CD14-positive monocyte (primary cell): Measurements from ENCODE around the gene KCNK13. TPM values are rescaled to one million over a fixed set of nuclear protein-coding genes. Genes with fewer than 3 reads are reported as not detected.

Experiments
- DNase-seq, 3 donors: peaks; one replicate each; pipeline ENCODE4 v3.0.0-alpha.2; 2011 to 2022
- H2AFZ ChIP-seq: 2 replicates; pipeline ENCODE4 v1.6.0; 2012; ENCODE audit warnings: mild to moderate bottlenecking, low read depth, low read length, inconsistent platforms; ENCODE audit not compliant: insufficient read depth, poor library complexity, severe bottlenecking
- H3K27ac ChIP-seq, 2 donors: 1 replicate in 1 of 2; 2 replicates in 1 of 2; pipeline ENCODE4 v1.5.1; 2012 to 2013; ENCODE audit warnings: low read length in 2 of 2, control low read depth in 1 of 2, inconsistent platforms in 1 of 2, low read depth in 1 of 2, mild to moderate bottlenecking in 1 of 2
- H3K27me3 ChIP-seq, 2 donors: one replicate each; pipeline versions ENCODE4 v1.6.0 to v1.6.1; 2011 to 2013; ENCODE audit warnings: low read length in 2 of 2; ENCODE audit not compliant: control insufficient read depth in 2 of 2, insufficient read depth in 2 of 2
- H3K36me3 ChIP-seq, 2 donors: replicated peaks in 1 of 2; 1 replicate in 1 of 2; 2 replicates in 1 of 2; pipeline versions ENCODE4 v1.5.1 to v1.6.1; 2012 to 2013; ENCODE audit warnings: low read length in 2 of 2, control low read depth in 1 of 2, inconsistent platforms in 1 of 2, mild to moderate bottlenecking in 1 of 2; ENCODE audit not compliant: insufficient read depth in 2 of 2, control insufficient read depth in 1 of 2
- H3K4me1 ChIP-seq, 2 donors: 1 replicate in 1 of 2; 2 replicates in 1 of 2; pipeline versions ENCODE4 v1.5.1 to v1.6.1; 2012 to 2013; ENCODE audit warnings: low read length in 2 of 2, control low read depth in 1 of 2, inconsistent platforms in 1 of 2, mild to moderate bottlenecking in 1 of 2, moderate library complexity in 1 of 2; ENCODE audit not compliant: insufficient read depth in 2 of 2, control insufficient read depth in 1 of 2
- H3K4me2 ChIP-seq: replicated peaks from 2 replicates; pipeline ENCODE3; 2012; ENCODE audit warnings: low read length, moderate library complexity, mild to moderate bottlenecking; ENCODE audit not compliant: poor library complexity, severe bottlenecking; ENCODE audit errors: extremely low read depth
- H3K4me3 ChIP-seq, 3 experiments: fragments of 200-600 bp in 1 of 3; sonication (generic) in 1 of 3; replicated peaks in 1 of 3; 1 replicate in 2 of 3; 2 replicates in 1 of 3; pipeline ENCODE4 v1.5.1; 2011 to 2013; ENCODE audit warnings: low read length in 3 of 3, mild to moderate bottlenecking in 3 of 3, control low read depth in 2 of 3, low read depth in 2 of 3, inconsistent platforms in 1 of 3, moderate library complexity in 1 of 3
- H3K79me2 ChIP-seq: 2 replicates; pipeline ENCODE4 v1.6.0; 2012; ENCODE audit warnings: mild to moderate bottlenecking, control low read depth, inconsistent platforms, low read length, moderate library complexity; ENCODE audit not compliant: insufficient read depth
- H3K9ac ChIP-seq: 2 replicates; pipeline ENCODE4 v1.6.0; 2017; ENCODE audit warnings: low read length, mild to moderate bottlenecking; ENCODE audit not compliant: insufficient read depth, poor library complexity, severe bottlenecking
- H3K9me3 ChIP-seq, 2 donors: replicated peaks in 1 of 2; 1 replicate in 1 of 2; 2 replicates in 1 of 2; pipeline versions ENCODE4 v1.5.1 to v1.6.1; 2012 to 2013; ENCODE audit warnings: low read length in 2 of 2, control low read depth in 1 of 2; ENCODE audit not compliant: control insufficient read depth in 1 of 2, insufficient read depth in 1 of 2
- H4K20me1 ChIP-seq: 2 replicates; pipeline ENCODE4 v1.6.0; 2012; ENCODE audit warnings: mild to moderate bottlenecking, low read length, control low read depth, moderate library complexity; ENCODE audit not compliant: insufficient read depth
- H3K27ac Mint-ChIP-seq, 7 donors: one replicate each; pipeline ENCODE4 v1.8.0; 2020; ENCODE audit warnings: mild to moderate bottlenecking in 7 of 7, mixed read lengths in 7 of 7, moderate library complexity in 6 of 7, inconsistent platforms in 2 of 7
- H3K27me3 Mint-ChIP-seq, 3 donors: one replicate each; pipeline ENCODE4 v1.8.0; 2021 to 2022; ENCODE audit warnings: low read depth in 3 of 3, mild to moderate bottlenecking in 3 of 3, mixed read lengths in 3 of 3, moderate library complexity in 3 of 3, inconsistent platforms in 1 of 3
- H3K36me3 Mint-ChIP-seq, 2 donors: one replicate each; pipeline ENCODE4 v1.8.0; 2020; ENCODE audit warnings: mixed read lengths in 2 of 2, inconsistent platforms in 1 of 2, mild to moderate bottlenecking in 1 of 2
- H3K4me1 Mint-ChIP-seq: one replicate; pipeline ENCODE4 v1.8.0; 2020; ENCODE audit warnings: mild to moderate bottlenecking, mixed read lengths
- H3K4me3 Mint-ChIP-seq, 2 donors: one replicate each; pipeline ENCODE4 v1.8.0; 2020; ENCODE audit warnings: mild to moderate bottlenecking in 2 of 2, mixed read lengths in 2 of 2, moderate library complexity in 1 of 2
- H3K9me3 Mint-ChIP-seq, 7 donors: one replicate each; pipeline ENCODE4 v1.8.0; 2020 to 2022; ENCODE audit warnings: mixed read lengths in 7 of 7, mild to moderate bottlenecking in 6 of 7, moderate library complexity in 6 of 7, inconsistent platforms in 2 of 7
- WGBS: methylation state at CpG from one replicate; pipeline ENCODE4 v1.1.5; 2013; ENCODE audit warnings: missing lambda C conversion rate; ENCODE audit not compliant: insufficient coverage; 5-methylcytosine and 5-hydroxymethylcytosine counted together
- intact Hi-C, 2 donors: fragments of 100-400 bp; cut with micrococcal nuclease; formaldehyde crosslinking; loops; one replicate each; pipeline versions ENCODE4 v1.15.0 to v1.15.1; 2023
- polyA plus RNA-seq, 3 donors: library from polyadenylated mRNA; depleted of rRNA in 1 of 3; unstranded in 2 of 3; stranded (reverse) in 1 of 3; fragments of 300-500 nt in 2 of 3; fragments of >200 nt in 1 of 3; fragmentation: Illumina TruSeq in 2 of 3; gene quantifications; 1 replicate in 2 of 3; 2 replicates in 1 of 3; pipeline ENCODE4 v1.2.3, GENCODE V29; 2012 to 2021
- TF ChIP-seq, protein P1 (sequence below): fragments of 200-600 bp; IDR thresholded peaks from one replicate; pipeline ENCODE4 v1.8.0; 2022; ENCODE audit warnings: antibody characterized with exemption, mild to moderate bottlenecking

The KCNK13 gene
- polyA plus RNA-seq, 3 donors, result 1.6 to 4.2 (median 2.9) TPM

DNA sequence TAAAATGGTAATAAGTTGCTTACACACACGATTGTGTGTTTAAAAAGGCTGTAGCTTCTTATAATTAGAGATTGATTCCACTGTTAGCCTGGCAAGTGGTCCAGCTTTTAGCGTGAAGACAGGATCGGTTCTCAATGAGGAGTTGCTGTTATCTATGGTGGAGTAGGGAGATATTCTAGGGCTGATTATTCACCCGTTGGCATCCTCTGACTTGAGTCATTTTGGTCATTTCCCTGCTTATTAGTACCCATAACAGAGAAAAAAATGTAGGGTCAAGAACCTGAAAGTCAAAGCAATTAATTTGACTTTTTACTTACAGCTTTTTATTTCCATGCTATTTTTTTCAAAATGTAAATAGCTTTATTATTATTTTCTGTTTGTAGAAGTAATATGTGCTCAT, 76.0 kb downstream of the KCNK13 start:
- H3K4me1 ChIP-seq, result peaks cover 0 to 3% of the 10 kb centered on the region in 2 donors
- TF ChIP-seq, protein P1, sequence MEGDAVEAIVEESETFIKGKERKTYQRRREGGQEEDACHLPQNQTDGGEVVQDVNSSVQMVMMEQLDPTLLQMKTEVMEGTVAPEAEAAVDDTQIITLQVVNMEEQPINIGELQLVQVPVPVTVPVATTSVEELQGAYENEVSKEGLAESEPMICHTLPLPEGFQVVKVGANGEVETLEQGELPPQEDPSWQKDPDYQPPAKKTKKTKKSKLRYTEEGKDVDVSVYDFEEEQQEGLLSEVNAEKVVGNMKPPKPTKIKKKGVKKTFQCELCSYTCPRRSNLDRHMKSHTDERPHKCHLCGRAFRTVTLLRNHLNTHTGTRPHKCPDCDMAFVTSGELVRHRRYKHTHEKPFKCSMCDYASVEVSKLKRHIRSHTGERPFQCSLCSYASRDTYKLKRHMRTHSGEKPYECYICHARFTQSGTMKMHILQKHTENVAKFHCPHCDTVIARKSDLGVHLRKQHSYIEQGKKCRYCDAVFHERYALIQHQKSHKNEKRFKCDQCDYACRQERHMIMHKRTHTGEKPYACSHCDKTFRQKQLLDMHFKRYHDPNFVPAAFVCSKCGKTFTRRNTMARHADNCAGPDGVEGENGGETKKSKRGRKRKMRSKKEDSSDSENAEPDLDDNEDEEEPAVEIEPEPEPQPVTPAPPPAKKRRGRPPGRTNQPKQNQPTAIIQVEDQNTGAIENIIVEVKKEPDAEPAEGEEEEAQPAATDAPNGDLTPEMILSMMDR, result no peak
- no peaks in the 10 kb centered on the region for H3K36me3 ChIP-seq
- intact Hi-C loops, result no loop called here
- no peak for DNase-seq
- no peak overlapping the region for H3K4me3 ChIP-seq
- no peak overlapping the region for H3K9ac ChIP-seq
- WGBS, result 76% methylated on average over 3 of the region's 4 CpGs
- Mint-ChIP-seq H3K4me1 (peaks cover 8% of the 10 kb centered on the region), H3K36me3 (peaks cover 3 to 13% of the 10 kb centered on the region in 2 donors), H3K27ac (no peak overlapping the region), H3K4me3 (no peak overlapping the region), H3K27me3 (peaks cover 5 to 14% (median 9%) of the 10 kb centered on the region in 3 donors), H3K9me3 (peaks cover 0 to 2% (median 0%) of the 10 kb centered on the region in 7 donors)
- no peaks in the 10 kb centered on the region for H3K27me3 ChIP-seq
- no peak overlapping the region for H3K4me2 ChIP-seq
- no peaks in the 10 kb centered on the region for H3K9me3 ChIP-seq
- H4K20me1 ChIP-seq, result peaks cover 13% of the 10 kb centered on the region
- no peaks in the 10 kb centered on the region for H3K79me2 ChIP-seq
- H2AFZ ChIP-seq, result no peak overlapping the region
- no peak overlapping the region for H3K27ac ChIP-seq

DNA sequence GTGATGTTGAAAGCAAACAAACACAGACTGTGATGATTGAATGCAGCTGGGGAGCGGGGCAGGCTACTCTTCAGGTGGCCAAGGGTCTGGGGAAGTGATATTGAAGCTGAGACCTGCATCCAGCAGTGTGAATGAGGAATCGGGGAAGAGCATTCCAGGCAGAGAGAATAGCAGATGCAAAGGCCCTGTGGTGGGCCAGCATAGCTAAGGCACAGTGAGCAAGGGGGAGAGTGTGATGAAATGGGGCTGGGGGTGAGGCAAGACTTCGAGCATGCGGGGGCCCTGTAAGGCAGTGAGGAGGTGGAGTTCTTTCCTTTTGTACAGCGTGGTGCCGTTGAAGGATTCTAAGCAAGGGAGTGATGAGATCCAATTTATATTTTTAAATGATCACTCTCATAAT, 77.4 kb downstream of the KCNK13 start:
- no peak for DNase-seq
- H3K36me3 Mint-ChIP-seq, result peaks cover 3 to 13% of the 10 kb centered on the region in 2 donors
- Histone ChIP-seq H3K4me1 (no peaks in the 10 kb centered on the region), H3K36me3 (no peaks in the 10 kb centered on the region), H3K4me3 (no peak overlapping the region), H3K4me2 (no peak overlapping the region), H3K9me3 (no peaks in the 10 kb centered on the region), H2AFZ (no peak overlapping the region), H3K27ac (no peak overlapping the region), H3K27me3 (no peaks in the 10 kb centered on the region), H3K9ac (no peak overlapping the region), H3K79me2 (no peaks in the 10 kb centered on the region), H4K20me1 (peaks cover 13% of the 10 kb centered on the region)
- no peak overlapping the region for H3K4me3 Mint-ChIP-seq
- 64% methylated on average over 2 of the region's 6 CpGs for WGBS
- H3K27me3 Mint-ChIP-seq, result peaks cover 7 to 19% (median 11%) of the 10 kb centered on the region in 3 donors
- TF ChIP-seq, protein P1, result no peak
- no peaks in the 10 kb centered on the region for H3K4me1 Mint-ChIP-seq
- H3K9me3 Mint-ChIP-seq, result peaks cover 0 to 2% (median 0%) of the 10 kb centered on the region in 7 donors
- no peak overlapping the region for H3K27ac Mint-ChIP-seq
- intact Hi-C loops, result no loop called here
